Brain microvascular endothelial cell (primary cell): ENCODE data around the gene FCSK.

Experiments used
- DNase-seq: peaks from one replicate; pipeline ENCODE4 v3.0.0-alpha.2; 2020
- H3K27ac ChIP-seq: fragments of 250-450 bp; sonication (Bioruptor Pico); 2 replicates; pipeline ENCODE4 v1.5.1; 2020; ENCODE audit warnings: mild to moderate bottlenecking, moderate library complexity
- H3K27me3 ChIP-seq: fragments of 250-450 bp; sonication (Bioruptor Pico); replicated peaks from 2 replicates; pipeline ENCODE4 v1.5.1; 2020; ENCODE audit warnings: mild to moderate bottlenecking
- H3K36me3 ChIP-seq: fragments of 250-450 bp; sonication (Bioruptor Pico); replicated peaks from 2 replicates; pipeline ENCODE4 v1.5.1; 2020; ENCODE audit warnings: mild to moderate bottlenecking
- H3K4me3 ChIP-seq: 2 replicates; pipeline ENCODE4 v1.5.1; 2011; ENCODE audit warnings: low read depth, mild to moderate bottlenecking, control low read depth, low read length, moderate library complexity
- in situ Hi-C: cut with HindIII; loops from 2 replicates; pipeline ENCODE4 v1.10.0; 2017; ENCODE audit warnings: low sequenced_read_pairs, low pct_ligation_motif_present
- TF ChIP-seq, protein P1 (sequence below): IDR thresholded peaks from 2 replicates; pipeline ENCODE4 v1.5.1; 2011; ENCODE audit warnings: low read depth, mild to moderate bottlenecking, moderate library complexity, low read length, control low read depth, inconsistent platforms; ENCODE audit errors: missing control alignments

The FCSK gene

DNA sequence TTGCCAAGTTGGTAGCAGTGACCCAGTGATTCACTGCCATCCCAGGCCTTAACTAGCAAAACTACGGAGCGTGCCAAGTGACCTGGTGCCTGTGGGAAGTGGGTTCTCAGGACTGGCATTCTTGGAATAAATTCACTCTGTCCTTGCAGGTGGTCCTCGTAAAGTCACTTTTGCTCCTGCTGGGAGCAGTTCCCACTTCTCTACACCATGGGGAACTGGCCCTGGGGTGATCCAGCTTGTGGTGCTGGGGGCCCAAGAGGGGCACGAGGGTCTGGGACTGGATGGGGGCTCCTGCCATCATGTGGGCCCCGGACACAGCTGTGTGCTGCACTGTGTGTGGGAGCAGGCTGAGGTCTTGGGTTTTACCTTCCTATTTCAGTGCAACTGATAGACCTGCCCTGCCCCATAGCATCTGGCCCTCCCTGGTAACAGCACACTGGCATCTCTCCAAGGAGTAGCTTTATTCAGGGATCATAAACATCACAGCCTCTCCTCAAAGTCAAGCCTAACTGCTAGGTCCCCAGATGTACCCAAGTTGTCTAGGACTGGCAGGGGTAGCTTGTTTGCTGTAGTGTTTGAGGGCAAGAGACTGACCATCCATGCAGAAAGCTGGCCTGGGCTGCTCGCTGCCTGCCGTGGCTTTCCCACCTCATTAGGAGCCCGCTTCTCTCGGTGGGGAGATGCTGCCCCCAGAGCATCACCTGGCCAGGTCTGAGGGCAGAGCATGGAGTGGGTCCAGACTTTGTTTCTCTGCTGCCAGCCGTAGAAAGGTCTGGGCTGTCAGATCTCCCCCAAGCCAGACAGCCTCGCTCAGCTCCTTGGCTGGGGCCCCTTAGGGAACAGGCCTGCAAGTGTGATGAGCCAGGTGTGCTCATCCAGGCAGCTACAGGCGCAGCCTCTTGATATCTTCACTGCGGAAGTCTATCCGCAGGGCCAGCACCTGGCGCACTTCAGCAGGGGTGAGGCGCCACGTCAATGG lies 26.0 kb downstream of the FCSK start:
- Histone ChIP-seq H3K27ac (no peak overlapping the region), H3K4me3 (no peak overlapping the region), H3K36me3 (peaks cover 26% of the 10 kb centered on the region), H3K27me3 (no peaks in the 10 kb centered on the region)
- TF ChIP-seq, protein P1, sequence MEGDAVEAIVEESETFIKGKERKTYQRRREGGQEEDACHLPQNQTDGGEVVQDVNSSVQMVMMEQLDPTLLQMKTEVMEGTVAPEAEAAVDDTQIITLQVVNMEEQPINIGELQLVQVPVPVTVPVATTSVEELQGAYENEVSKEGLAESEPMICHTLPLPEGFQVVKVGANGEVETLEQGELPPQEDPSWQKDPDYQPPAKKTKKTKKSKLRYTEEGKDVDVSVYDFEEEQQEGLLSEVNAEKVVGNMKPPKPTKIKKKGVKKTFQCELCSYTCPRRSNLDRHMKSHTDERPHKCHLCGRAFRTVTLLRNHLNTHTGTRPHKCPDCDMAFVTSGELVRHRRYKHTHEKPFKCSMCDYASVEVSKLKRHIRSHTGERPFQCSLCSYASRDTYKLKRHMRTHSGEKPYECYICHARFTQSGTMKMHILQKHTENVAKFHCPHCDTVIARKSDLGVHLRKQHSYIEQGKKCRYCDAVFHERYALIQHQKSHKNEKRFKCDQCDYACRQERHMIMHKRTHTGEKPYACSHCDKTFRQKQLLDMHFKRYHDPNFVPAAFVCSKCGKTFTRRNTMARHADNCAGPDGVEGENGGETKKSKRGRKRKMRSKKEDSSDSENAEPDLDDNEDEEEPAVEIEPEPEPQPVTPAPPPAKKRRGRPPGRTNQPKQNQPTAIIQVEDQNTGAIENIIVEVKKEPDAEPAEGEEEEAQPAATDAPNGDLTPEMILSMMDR, result no peak
- in situ Hi-C loops, result no loop called here
- DNase-seq, result no peak

DNA sequence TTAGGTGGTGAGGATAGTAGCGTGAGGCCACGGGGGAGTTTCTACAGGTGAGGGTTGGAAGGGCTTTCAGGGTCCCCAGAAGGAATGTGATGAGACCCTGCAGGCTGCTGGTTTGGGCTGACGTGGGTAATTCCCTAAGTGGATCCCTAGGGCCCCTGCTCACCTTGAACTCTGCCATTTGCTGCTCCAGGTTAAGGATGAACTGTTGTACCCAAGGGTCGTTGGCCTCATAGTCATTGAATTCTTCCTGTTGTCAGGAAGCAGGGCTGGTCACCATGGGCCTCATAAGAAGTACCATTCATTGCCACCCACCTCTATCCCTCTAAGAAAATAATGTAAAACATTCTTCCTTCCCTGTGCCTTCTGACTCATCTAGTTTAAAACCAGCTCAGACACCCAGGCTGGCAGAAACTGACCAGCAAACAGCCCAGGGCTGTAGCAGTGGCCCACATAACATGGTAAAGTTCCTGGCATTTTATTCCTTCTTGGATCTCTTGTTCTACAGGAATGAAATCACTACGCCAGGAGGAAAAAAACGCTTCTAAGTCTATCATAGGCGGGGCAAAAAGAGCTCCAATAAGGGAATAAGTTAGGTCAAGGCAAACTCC lies 27.6 kb downstream of the FCSK start:
- TF ChIP-seq, protein P1, result no peak
- DNase-seq, result no peak
- H3K4me3 ChIP-seq, result no peak overlapping the region
- no peak overlapping the region for H3K27ac ChIP-seq
- in situ Hi-C loops, result no loop called here
- H3K36me3 ChIP-seq, result peaks cover 26% of the 10 kb centered on the region
- no peaks in the 10 kb centered on the region for H3K27me3 ChIP-seq

DNA sequence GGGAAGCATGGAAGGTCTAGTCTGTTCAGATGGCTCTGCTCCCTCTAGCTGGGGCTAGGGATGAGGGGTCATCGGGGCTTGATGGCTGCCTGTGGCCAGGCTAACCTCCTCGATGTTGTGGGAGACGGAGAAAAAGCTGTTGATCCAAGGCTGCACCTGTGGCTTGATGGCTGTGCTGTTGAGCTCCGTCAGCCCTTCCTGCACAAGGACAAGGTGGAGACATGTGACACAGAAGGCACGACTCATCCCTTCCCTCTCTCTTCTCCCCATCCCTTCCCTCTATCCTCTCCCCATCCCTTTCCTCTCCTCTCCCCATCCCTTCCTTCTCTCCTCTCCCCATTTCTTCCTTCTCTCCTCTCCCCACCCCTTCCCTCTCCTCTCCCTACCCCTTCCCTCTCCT lies 28.2 kb downstream of the FCSK start:
- no peak for DNase-seq
- TF ChIP-seq, protein P1, result no peak
- in situ Hi-C loops, result no loop called here
- H3K27ac ChIP-seq, result no peak overlapping the region
- peaks cover 26% of the 10 kb centered on the region for H3K36me3 ChIP-seq
- H3K4me3 ChIP-seq, result no peak overlapping the region
- no peaks in the 10 kb centered on the region for H3K27me3 ChIP-seq

DNA sequence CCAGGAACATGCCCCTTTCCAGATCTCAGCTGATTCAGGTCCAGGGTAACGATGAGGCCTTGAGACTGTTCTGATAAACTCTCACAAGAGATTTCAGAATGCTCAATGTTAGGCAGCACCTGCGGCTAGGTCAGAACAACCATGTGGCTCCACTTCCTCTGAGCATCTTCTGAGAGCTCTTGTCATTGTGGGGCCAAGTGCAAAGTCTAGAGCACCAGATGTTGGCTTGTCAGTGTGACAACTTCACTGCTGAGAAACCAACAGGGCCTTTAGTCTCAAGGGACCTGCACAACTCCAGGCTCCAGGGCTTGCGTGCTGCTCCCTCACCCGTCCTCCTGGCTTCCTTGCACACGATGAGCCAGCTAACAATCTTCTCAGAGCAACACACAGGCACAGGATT lies 29.0 kb downstream of the FCSK start:
- Histone ChIP-seq H3K4me3 (no peak overlapping the region), H3K36me3 (peaks cover 26% of the 10 kb centered on the region), H3K27ac (no peak overlapping the region), H3K27me3 (no peaks in the 10 kb centered on the region)
- no peak for DNase-seq
- in situ Hi-C loops, result no loop called here
- TF ChIP-seq, protein P1, result no peak

DNA sequence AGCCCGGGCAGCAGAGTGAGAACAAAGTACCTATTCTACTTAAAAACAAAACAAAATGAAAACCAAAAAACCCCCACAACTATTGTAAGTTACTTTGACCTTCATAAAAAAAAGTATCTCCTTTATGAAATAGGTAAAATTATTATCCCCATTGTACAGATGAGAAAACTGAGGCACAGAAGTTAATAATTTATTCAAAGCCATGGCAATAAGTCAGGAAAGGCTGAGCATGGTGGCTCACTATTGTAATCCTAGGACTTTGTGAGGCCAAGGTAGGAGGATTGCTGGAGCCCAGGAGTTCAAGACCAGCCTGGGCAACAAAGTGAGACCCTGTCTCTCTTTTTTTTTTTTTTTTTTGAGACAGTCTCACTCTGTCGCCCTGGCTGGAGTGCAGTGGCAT lies 30.5 kb downstream of the FCSK start:
- in situ Hi-C loops, result no loop called here
- Histone ChIP-seq H3K36me3 (peaks cover 21% of the 10 kb centered on the region), H3K4me3 (no peak overlapping the region), H3K27me3 (no peaks in the 10 kb centered on the region), H3K27ac (no peak overlapping the region)
- TF ChIP-seq, protein P1, result no peak
- DNase-seq, result no peak
